ENCODE results near the gene ENC1. TPM values are rescaled to one million over a fixed set of nuclear protein-coding genes. Genes with fewer than 3 reads are reported as not detected.

ENC1 gene
- total and polyA plus RNA-seq, 10 of the 15 experiments (the other 5 are each of a cell fraction or from before 2014, with no cell fraction given): 8.2 to 55.5 (median 32.1) TPM

DNA sequence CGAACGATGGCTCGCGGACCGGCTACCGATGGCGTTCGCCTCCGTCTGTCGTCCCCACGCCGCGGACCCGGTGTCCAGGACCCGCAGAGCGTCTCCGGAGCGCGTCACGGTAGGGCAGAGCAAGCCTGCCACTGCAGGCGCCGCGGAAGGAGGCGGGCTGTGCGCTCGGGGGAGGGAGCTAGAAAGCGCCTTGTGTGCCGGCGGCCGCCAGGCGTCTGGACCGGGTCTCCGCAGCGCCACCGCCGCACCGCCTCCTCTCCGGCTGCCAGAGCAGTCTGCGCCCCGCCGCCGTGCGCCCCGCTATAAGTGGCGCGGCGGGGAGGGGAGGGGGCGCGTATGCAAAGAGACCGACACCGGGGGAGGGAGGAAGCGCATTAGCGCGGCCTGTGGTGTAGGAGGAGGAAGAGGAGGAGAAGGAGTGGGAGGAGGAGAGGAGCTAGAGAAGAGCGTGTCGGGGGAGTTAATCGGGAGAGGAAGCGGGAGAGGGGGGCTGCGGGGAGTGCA, at the start of gene ENC1 (continued):
- TF ChIP-seq RAD21 (IDR thresholded peaks at IDR 0.05; ENCODE audit: insufficient read depth, low read depth, low read length) (peak; percentile 27; the same call in 1 of the 2 replicates), HCFC1 (IDR thresholded peaks at IDR 0.05; ENCODE audit: low read length) (no peak), GATAD2B (conservative IDR thresholded peaks at IDR 0.05; ENCODE audit: low read depth) (peak; percentile 50; the same call in 1 of the 2 replicates), ZZZ3 (IDR thresholded peaks at IDR 0.05; ENCODE audit: control insufficient read depth, insufficient read length, low read depth) (no peak), MEF2B (IDR thresholded peaks at IDR 0.05; ENCODE audit: partially characterized antibody, poor library complexity, severe bottlenecking) (peak; percentile 42), NFYB (IDR thresholded peaks at IDR 0.05; ENCODE audit: insufficient read depth, low read depth, low read length) (no peak), MTA2 (IDR thresholded peaks at IDR 0.05; ENCODE audit: low read depth) (peak; percentile 42; the same call in 1 of the 2 replicates), YY1 (IDR thresholded peaks at IDR 0.05; ENCODE audit: low read depth, low read length) (no peak), TCF3 (IDR thresholded peaks at IDR 0.05; ENCODE audit: borderline replicate concordance, insufficient read depth, low read depth, low read length) (peak; percentile 86), CBFB (IDR thresholded peaks at IDR 0.05; ENCODE audit: low read depth) (peak; percentile 72; the same call in 1 of the 2 replicates), FOXM1 (IDR thresholded peaks at IDR 0.05; ENCODE audit: low read depth, low read length) (no peak), ZBED1 (IDR thresholded peaks at IDR 0.05; ENCODE audit: borderline replicate concordance) (no peak), TAF1 (IDR thresholded peaks at IDR 0.05; ENCODE audit: borderline replicate concordance, low read depth, low read length) (peak; percentile 88; the same call in 1 of the 2 replicates), STAT1 (conservative IDR thresholded peaks at IDR 0.05) (no peak), ESRRA (IDR thresholded peaks at IDR 0.05; ENCODE audit: low read length) (no peak), HDAC6 (IDR thresholded peaks at IDR 0.05; ENCODE audit: unreplicated experiment) (peak; percentile 97), SP1 (IDR thresholded peaks at IDR 0.05; ENCODE audit: low read depth, low read length) (peak; percentile 7), TBL1XR1 (IDR thresholded peaks at IDR 0.05; ENCODE audit: low read depth, low read length) (peak; percentile 33; the same call in 1 of the 2 replicates)
- TF ChIP-seq, protein P1, sequence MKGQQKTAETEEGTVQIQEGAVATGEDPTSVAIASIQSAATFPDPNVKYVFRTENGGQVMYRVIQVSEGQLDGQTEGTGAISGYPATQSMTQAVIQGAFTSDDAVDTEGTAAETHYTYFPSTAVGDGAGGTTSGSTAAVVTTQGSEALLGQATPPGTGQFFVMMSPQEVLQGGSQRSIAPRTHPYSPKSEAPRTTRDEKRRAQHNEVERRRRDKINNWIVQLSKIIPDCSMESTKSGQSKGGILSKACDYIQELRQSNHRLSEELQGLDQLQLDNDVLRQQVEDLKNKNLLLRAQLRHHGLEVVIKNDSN (IDR thresholded peaks at IDR 0.05; ENCODE audit: borderline replicate concordance, extremely low read length, insufficient read depth, low read depth, low read length): no peak
- TF ChIP-seq, protein P2, sequence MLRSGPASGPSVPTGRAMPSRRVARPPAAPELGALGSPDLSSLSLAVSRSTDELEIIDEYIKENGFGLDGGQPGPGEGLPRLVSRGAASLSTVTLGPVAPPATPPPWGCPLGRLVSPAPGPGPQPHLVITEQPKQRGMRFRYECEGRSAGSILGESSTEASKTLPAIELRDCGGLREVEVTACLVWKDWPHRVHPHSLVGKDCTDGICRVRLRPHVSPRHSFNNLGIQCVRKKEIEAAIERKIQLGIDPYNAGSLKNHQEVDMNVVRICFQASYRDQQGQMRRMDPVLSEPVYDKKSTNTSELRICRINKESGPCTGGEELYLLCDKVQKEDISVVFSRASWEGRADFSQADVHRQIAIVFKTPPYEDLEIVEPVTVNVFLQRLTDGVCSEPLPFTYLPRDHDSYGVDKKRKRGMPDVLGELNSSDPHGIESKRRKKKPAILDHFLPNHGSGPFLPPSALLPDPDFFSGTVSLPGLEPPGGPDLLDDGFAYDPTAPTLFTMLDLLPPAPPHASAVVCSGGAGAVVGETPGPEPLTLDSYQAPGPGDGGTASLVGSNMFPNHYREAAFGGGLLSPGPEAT (IDR thresholded peaks at IDR 0.05; ENCODE audit: low read depth): peak; percentile 36; the same call in 1 of the 2 replicates
- TF ChIP-seq, protein P3, sequence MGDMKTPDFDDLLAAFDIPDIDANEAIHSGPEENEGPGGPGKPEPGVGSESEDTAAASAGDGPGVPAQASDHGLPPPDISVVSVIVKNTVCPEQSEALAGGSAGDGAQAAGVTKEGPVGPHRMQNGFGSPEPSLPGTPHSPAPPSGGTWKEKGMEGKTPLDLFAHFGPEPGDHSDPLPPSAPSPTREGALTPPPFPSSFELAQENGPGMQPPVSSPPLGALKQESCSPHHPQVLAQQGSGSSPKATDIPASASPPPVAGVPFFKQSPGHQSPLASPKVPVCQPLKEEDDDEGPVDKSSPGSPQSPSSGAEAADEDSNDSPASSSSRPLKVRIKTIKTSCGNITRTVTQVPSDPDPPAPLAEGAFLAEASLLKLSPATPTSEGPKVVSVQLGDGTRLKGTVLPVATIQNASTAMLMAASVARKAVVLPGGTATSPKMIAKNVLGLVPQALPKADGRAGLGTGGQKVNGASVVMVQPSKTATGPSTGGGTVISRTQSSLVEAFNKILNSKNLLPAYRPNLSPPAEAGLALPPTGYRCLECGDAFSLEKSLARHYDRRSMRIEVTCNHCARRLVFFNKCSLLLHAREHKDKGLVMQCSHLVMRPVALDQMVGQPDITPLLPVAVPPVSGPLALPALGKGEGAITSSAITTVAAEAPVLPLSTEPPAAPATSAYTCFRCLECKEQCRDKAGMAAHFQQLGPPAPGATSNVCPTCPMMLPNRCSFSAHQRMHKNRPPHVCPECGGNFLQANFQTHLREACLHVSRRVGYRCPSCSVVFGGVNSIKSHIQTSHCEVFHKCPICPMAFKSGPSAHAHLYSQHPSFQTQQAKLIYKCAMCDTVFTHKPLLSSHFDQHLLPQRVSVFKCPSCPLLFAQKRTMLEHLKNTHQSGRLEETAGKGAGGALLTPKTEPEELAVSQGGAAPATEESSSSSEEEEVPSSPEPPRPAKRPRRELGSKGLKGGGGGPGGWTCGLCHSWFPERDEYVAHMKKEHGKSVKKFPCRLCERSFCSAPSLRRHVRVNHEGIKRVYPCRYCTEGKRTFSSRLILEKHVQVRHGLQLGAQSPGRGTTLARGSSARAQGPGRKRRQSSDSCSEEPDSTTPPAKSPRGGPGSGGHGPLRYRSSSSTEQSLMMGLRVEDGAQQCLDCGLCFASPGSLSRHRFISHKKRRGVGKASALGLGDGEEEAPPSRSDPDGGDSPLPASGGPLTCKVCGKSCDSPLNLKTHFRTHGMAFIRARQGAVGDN (IDR thresholded peaks at IDR 0.05): peak; percentile 80
- TF ChIP-seq, protein P4, sequence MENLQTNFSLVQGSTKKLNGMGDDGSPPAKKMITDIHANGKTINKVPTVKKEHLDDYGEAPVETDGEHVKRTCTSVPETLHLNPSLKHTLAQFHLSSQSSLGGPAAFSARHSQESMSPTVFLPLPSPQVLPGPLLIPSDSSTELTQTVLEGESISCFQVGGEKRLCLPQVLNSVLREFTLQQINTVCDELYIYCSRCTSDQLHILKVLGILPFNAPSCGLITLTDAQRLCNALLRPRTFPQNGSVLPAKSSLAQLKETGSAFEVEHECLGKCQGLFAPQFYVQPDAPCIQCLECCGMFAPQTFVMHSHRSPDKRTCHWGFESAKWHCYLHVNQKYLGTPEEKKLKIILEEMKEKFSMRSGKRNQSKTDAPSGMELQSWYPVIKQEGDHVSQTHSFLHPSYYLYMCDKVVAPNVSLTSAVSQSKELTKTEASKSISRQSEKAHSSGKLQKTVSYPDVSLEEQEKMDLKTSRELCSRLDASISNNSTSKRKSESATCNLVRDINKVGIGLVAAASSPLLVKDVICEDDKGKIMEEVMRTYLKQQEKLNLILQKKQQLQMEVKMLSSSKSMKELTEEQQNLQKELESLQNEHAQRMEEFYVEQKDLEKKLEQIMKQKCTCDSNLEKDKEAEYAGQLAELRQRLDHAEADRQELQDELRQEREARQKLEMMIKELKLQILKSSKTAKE (IDR thresholded peaks at IDR 0.05; ENCODE audit: low read depth, poor library complexity, severe bottlenecking): no peak

All from GM12878 (cell line).